ENCODE results near the gene TEAD1. TPM values are rescaled to one million over a fixed set of nuclear protein-coding genes. Genes with fewer than 3 reads are reported as not detected.

TEAD1 gene
- total and polyA plus RNA-seq, 7 donors = 3.2 to 200 (median 155) TPM

DNA sequence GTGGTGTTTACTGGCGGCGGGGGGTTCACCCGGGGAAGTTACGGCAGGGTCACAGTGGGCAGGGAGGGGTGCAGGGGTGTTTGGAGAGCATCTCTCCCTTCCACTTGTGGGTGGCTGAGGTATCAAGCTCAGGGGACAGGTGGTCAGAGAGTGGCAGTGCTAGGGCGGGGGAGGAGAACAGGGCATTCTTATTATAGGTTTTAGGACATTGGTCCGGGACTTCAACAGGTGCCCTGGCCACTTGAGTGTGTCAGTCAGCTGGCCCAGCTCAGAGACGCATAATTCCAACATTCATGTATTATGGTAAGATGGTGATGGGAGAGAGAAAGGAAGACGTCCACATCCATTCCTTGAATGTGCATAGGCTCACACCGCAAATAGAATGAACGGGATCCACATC lies 101.7 kb downstream of the TEAD1 start:
- no peak overlapping the region for H3K4me3 ChIP-seq
- TF ChIP-seq POLR2AphosphoS5 (IDR thresholded peaks at IDR 0.05) (no peak), POLR2A (IDR thresholded peaks at IDR 0.05) (no peak), EP300 (IDR thresholded peaks at IDR 0.05) (no peak)
- TF ChIP-seq, protein P1, sequence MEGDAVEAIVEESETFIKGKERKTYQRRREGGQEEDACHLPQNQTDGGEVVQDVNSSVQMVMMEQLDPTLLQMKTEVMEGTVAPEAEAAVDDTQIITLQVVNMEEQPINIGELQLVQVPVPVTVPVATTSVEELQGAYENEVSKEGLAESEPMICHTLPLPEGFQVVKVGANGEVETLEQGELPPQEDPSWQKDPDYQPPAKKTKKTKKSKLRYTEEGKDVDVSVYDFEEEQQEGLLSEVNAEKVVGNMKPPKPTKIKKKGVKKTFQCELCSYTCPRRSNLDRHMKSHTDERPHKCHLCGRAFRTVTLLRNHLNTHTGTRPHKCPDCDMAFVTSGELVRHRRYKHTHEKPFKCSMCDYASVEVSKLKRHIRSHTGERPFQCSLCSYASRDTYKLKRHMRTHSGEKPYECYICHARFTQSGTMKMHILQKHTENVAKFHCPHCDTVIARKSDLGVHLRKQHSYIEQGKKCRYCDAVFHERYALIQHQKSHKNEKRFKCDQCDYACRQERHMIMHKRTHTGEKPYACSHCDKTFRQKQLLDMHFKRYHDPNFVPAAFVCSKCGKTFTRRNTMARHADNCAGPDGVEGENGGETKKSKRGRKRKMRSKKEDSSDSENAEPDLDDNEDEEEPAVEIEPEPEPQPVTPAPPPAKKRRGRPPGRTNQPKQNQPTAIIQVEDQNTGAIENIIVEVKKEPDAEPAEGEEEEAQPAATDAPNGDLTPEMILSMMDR (IDR thresholded peaks at IDR 0.05) = no peak
- H3K4me1 ChIP-seq = peaks cover 0 to 69% (median 50%) of the 10 kb centered on the region in 4 donors
- WGBS, 2 donors = 95 to 96% methylated on average over 10 of the region's 10 CpGs
- no peaks in the 10 kb centered on the region for H3K36me3 ChIP-seq
- intact Hi-C loops (cut with DNase I) = no loop called here
- no peak for DNase-seq
- H3K27me3 ChIP-seq = no peaks in the 10 kb centered on the region
- no peaks in the 10 kb centered on the region for H3K9me3 ChIP-seq
- H3K27ac ChIP-seq = peak overlapping the region in 2 of 4 donors; percentile 52 to 56

DNA sequence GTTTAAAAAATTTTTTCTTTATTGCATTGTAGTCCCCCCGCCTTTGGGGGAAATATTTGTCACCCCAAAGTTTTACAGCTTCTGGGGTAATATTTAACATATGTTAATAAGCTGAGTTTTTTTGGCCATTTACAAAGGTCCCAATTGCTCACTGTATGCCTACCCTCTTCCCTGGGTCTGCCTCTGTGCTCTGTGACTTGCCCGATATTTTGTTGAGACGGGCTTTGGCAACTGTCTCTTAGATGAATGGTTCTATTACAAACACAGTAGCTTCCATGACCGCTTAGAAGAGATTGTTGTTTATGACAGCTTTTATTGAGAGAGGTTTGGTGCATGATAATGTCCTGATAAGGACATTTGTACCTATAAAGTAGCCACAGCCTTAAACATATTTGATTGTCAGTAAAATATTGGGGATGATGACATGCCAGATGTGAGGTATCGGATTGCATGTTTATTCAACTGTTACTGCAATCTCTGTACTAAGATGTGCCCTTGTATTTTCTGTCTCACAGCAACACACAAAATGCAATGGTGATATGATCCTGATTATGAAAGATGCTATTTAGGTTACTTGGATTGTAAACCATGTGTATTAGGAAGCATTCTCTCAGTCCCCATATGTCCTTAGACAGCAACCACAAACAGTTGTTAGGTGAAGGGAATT lies 103.1 kb downstream of the TEAD1 start:
- no peak overlapping the region for H3K4me3 ChIP-seq
- intact Hi-C loops (cut with DNase I) = no loop called here
- no peak for DNase-seq
- no peaks in the 10 kb centered on the region for H3K36me3 ChIP-seq
- 37 to 73% methylated on average over 5 of the region's 5 CpGs for WGBS, 2 donors
- peaks cover 0 to 55% (median 37%) of the 10 kb centered on the region in 4 donors for H3K4me1 ChIP-seq
- peak overlapping the region; percentile 39 to 71 (median 55) for H3K27ac ChIP-seq
- no peak for TF ChIP-seq POLR2AphosphoS5 (IDR thresholded peaks at IDR 0.05)
- TF ChIP-seq POLR2A (IDR thresholded peaks at IDR 0.05) = no peak
- TF ChIP-seq EP300 (IDR thresholded peaks at IDR 0.05) = no peak
- TF ChIP-seq, protein P1 (IDR thresholded peaks at IDR 0.05) = no peak
- no peaks in the 10 kb centered on the region for H3K27me3 ChIP-seq
- no peaks in the 10 kb centered on the region for H3K9me3 ChIP-seq

DNA sequence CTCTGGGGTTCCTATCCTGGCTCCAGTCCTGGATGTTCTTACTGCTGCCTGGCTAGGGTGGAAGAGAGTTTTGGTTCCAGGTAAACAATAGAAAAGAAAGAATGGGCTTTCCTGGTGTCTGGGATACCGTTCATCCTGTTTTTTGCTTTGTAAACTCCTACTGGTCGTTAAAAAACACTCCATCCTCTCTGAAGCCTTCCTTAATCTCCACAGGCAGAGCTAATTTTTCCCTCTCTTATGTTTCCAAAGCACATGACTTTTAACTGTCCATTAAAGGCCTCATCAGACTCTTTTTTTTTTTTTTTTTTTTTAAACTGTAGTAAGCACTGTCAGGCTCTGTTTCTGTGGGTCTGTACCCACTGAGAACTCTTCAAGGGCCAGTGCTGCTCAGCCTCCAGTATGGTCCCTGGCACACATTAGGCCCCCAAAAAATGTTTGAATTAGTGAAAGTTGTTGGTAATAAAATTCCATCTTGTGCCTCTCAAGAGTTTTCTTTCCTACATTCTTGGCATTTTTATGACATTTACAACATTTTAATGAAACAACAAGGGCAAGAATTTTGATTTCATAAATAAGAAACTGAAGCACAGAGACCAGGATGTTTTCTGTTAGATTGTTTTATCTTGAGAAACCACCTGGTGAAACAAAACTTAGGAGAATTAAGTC lies 104.2 kb downstream of the TEAD1 start:
- 61 to 70% methylated on average over 2 of the region's 2 CpGs for WGBS, 2 donors
- Histone ChIP-seq H3K4me3 (no peak overlapping the region), H3K27me3 (no peaks in the 10 kb centered on the region), H3K9me3 (no peaks in the 10 kb centered on the region), H3K36me3 (no peaks in the 10 kb centered on the region), H3K27ac (peak overlapping the region; percentile 39 to 71 (median 55)), H3K4me1 (peaks cover 0 to 49% (median 34%) of the 10 kb centered on the region in 4 donors)
- intact Hi-C loops (cut with DNase I) = no loop called here
- no peak for TF ChIP-seq EP300 (IDR thresholded peaks at IDR 0.05)
- no peak for TF ChIP-seq POLR2AphosphoS5 (IDR thresholded peaks at IDR 0.05)
- TF ChIP-seq, protein P1 (IDR thresholded peaks at IDR 0.05) = no peak
- no peak for TF ChIP-seq POLR2A (IDR thresholded peaks at IDR 0.05)
- DNase-seq = no peak

DNA sequence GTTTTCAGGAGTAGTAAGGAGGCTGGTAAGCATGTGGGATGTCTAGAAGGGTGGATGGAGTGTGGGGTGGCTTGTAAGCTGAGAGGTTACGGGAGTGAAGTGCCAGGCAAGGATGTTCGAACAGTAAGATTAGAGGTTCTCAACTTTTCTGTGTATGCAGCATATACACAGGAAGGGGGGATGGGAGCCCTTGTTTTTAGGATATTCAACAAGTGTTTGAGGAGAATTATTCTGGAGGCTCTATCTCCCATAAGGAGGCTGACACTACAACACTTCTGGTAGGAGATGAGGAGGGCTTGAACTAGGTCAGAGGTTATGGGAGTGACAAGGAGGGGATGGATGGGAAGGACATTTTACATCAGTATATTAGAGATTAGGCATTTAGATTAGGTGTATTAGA lies 109.5 kb downstream of the TEAD1 start:
- DNase-seq = no peak
- no peak for TF ChIP-seq EP300 (IDR thresholded peaks at IDR 0.05)
- no peak for TF ChIP-seq POLR2A (IDR thresholded peaks at IDR 0.05)
- TF ChIP-seq, protein P1 (IDR thresholded peaks at IDR 0.05) = no peak
- no peak for TF ChIP-seq POLR2AphosphoS5 (IDR thresholded peaks at IDR 0.05)
- H3K4me1 ChIP-seq = peaks cover 0 to 14% (median 3%) of the 10 kb centered on the region in 4 donors
- no peak overlapping the region for H3K4me3 ChIP-seq
- no peaks in the 10 kb centered on the region for H3K36me3 ChIP-seq
- no peak overlapping the region for H3K27ac ChIP-seq
- intact Hi-C loops (cut with DNase I) = no loop called here
- no peaks in the 10 kb centered on the region for H3K9me3 ChIP-seq
- H3K27me3 ChIP-seq = no peaks in the 10 kb centered on the region
- 95 to 98% methylated on average over 2 of the region's 2 CpGs for WGBS, 2 donors
